CD4-positive, alpha-beta T cell (primary cell): ENCODE results near the gene SIDT2. TPM values are rescaled to one million over a fixed set of nuclear protein-coding genes. Genes with fewer than 3 reads are reported as not detected.
"Not testable (repeated sequence)": the region's sequence is repeated elsewhere in the genome, so short reads cannot be mapped to it uniquely, and the experiment has no call there.

Experiments
- ATAC-seq: fragments of 200-7000 bp; cut with Tn5 transposase; one replicate; pipeline ENCODE4 v1.10.0; 2022; ENCODE audit warnings: mild to moderate bottlenecking; ENCODE audit not compliant: poor library complexity
- CTCF ChIA-PET: fragments of 350-600 bp; sonication (Branson Sonifier 250); formaldehyde crosslinking; loops from one replicate; lab custom pipeline; 2021; ENCODE audit warnings: antibody characterized with exemption, inconsistent platforms; lab: Charles Lee
- POLR2A ChIA-PET: fragments of 350-600 bp; sonication (Branson Sonifier 250); formaldehyde crosslinking; loops from one replicate; lab custom pipeline; 2021; ENCODE audit warnings: antibody characterized with exemption, inconsistent platforms; lab: Charles Lee
- DNase-seq, 14 experiments: peaks; one replicate each; pipeline ENCODE4 v3.0.0-alpha.2; 2013 to 2020; ENCODE audit warnings: mixed read lengths in 2 of 14
- H3K27ac ChIP-seq, 2 donors: one replicate each; pipeline versions ENCODE4 v1.5.1 to v1.7.0; 2013; ENCODE audit warnings: low read length in 2 of 2, low read depth in 1 of 2, mild to moderate bottlenecking in 1 of 2
- H3K27me3 ChIP-seq, 2 experiments: 1 replicate in 1 of 2; 2 replicates in 1 of 2; pipeline versions ENCODE4 v1.6.1 to v1.7.0; 2013; ENCODE audit warnings: low read length in 2 of 2, control low read depth in 1 of 2, mild to moderate bottlenecking in 1 of 2, moderate library complexity in 1 of 2; ENCODE audit not compliant: insufficient read depth in 2 of 2, control insufficient read depth in 1 of 2
- H3K36me3 ChIP-seq: one replicate; pipeline ENCODE4 v1.6.1; 2013; ENCODE audit warnings: low read length, control low read depth; ENCODE audit not compliant: insufficient read depth
- H3K4me1 ChIP-seq: one replicate; pipeline ENCODE4 v1.6.1; 2013; ENCODE audit warnings: low read length, control low read depth; ENCODE audit not compliant: insufficient read depth
- H3K4me3 ChIP-seq: one replicate; pipeline ENCODE4 v1.5.1; 2013; ENCODE audit warnings: mild to moderate bottlenecking, low read length, moderate library complexity
- H3K9me3 ChIP-seq, 2 experiments: 1 replicate in 1 of 2; 2 replicates in 1 of 2; pipeline versions ENCODE4 v1.6.1 to v1.7.0; 2013; ENCODE audit warnings: low read length in 2 of 2, mild to moderate bottlenecking in 2 of 2, control low read depth in 1 of 2, moderate library complexity in 1 of 2; ENCODE audit not compliant: control insufficient read depth in 1 of 2, insufficient read depth in 1 of 2
- H3K27ac Mint-ChIP-seq: one replicate; pipeline ENCODE4 v1.8.0; 2020; ENCODE audit warnings: mixed read lengths
- H3K27me3 Mint-ChIP-seq: one replicate; pipeline ENCODE4 v1.8.0; 2021; ENCODE audit warnings: mixed read lengths
- H3K36me3 Mint-ChIP-seq: one replicate; pipeline ENCODE4 v1.8.0; 2021; ENCODE audit warnings: low read depth, mixed read lengths
- H3K4me1 Mint-ChIP-seq: one replicate; pipeline ENCODE4 v1.8.0; 2021; ENCODE audit warnings: low read depth, mixed read lengths
- H3K4me3 Mint-ChIP-seq: one replicate; pipeline ENCODE4 v1.8.0; 2020; ENCODE audit warnings: mild to moderate bottlenecking, mixed read lengths
- H3K9me3 Mint-ChIP-seq: one replicate; pipeline ENCODE4 v1.8.0; 2020; ENCODE audit warnings: mixed read lengths
- CTCF ChIP-seq: fragments of 200-600 bp; IDR thresholded peaks from one replicate; pipeline ENCODE4 v1.8.0; 2022; ENCODE audit warnings: antibody characterized with exemption, mild to moderate bottlenecking
- intact Hi-C, 2 experiments: fragments of 100-400 bp; cut with DNase I in 1 of 2; cut with micrococcal nuclease in 1 of 2; formaldehyde crosslinking; loops; one replicate each; pipeline versions ENCODE4 v1.15.1 to v1.9.0; 2023 to 2025; cut with DNase I, micrococcal nuclease
- total RNA-seq, 174 experiments: library from RNA in 2 of 174; stranded (reverse) in 2 of 174; gene quantifications; one replicate each; pipeline ENCODE4 v1.2.3 and lab custom pipeline; 2021 to 2026

Gene SIDT2
- total RNA-seq, 2 experiments from 2014 or later: 197 to 200 TPM

- H3K9me3 ChIP-seq, intact Hi-C loops, H3K4me1 Mint-ChIP-seq, CTCF ChIA-PET, H3K4me1 ChIP-seq, ATAC-seq, H3K4me3 Mint-ChIP-seq, H3K27me3 Mint-ChIP-seq, H3K9me3 Mint-ChIP-seq, H3K27ac Mint-ChIP-seq, H3K27me3 ChIP-seq, DNase-seq, H3K4me3 ChIP-seq, POLR2A ChIA-PET, H3K27ac ChIP-seq: not testable (repeated sequence)
- H3K36me3 ChIP-seq: peaks cover 50% of the 10 kb centered on the region
- H3K36me3 Mint-ChIP-seq: peaks cover 64% of the 10 kb centered on the region
Measured at GRCh38 chr11:117208710-117209109, 30.2 kb downstream of the SIDT2 start.

- CTCF ChIA-PET, H3K4me3 Mint-ChIP-seq, H3K9me3 Mint-ChIP-seq, H3K4me1 ChIP-seq, ATAC-seq, H3K4me3 ChIP-seq, H3K27ac ChIP-seq, H3K9me3 ChIP-seq, DNase-seq, POLR2A ChIA-PET, intact Hi-C loops, H3K27me3 ChIP-seq, H3K27me3 Mint-ChIP-seq: not testable (repeated sequence)
- Mint-ChIP-seq H3K27ac (peak overlapping the region; percentile 51), H3K36me3 (peaks cover 65% of the 10 kb centered on the region), H3K4me1 (peaks cover 12% of the 10 kb centered on the region)
- peaks cover 51% of the 10 kb centered on the region for H3K36me3 ChIP-seq
Measured at GRCh38 chr11:117209351-117210125, 31.0 kb downstream of the SIDT2 start.

GRCh38 chr11:117210620-117211019, 32.1 kb downstream of the SIDT2 start:
- H3K4me1 Mint-ChIP-seq: peaks cover 15% of the 10 kb centered on the region
- H3K27ac ChIP-seq: no peak overlapping the region
- H3K36me3 ChIP-seq: peaks cover 47% of the 10 kb centered on the region
- CTCF ChIA-PET: no interaction called here
- ATAC-seq (no peak), DNase-seq (no peak)
- no peak overlapping the region for H3K4me3 Mint-ChIP-seq
- no peaks in the 10 kb centered on the region for H3K9me3 Mint-ChIP-seq
- H3K27ac Mint-ChIP-seq: peak overlapping the region; percentile 51
- H3K4me1 ChIP-seq: no peaks in the 10 kb centered on the region
- no peak overlapping the region for H3K4me3 ChIP-seq
- no peak for TF ChIP-seq CTCF
- POLR2A ChIA-PET: interaction anchor here (1.1 kb wide), 1 partner anchor 12 kb away, joined by 3 read pairs; no protein-coding TSS in a partner anchor
- no peaks in the 10 kb centered on the region for H3K9me3 ChIP-seq
- no peaks in the 10 kb centered on the region for H3K27me3 ChIP-seq
- H3K27me3 Mint-ChIP-seq: no peaks in the 10 kb centered on the region
- peaks cover 61% of the 10 kb centered on the region for H3K36me3 Mint-ChIP-seq
- intact Hi-C loops: no loop called here

GRCh38 chr11:117212697-117213355, 34.3 kb downstream of the SIDT2 start:
- Mint-ChIP-seq H3K27ac (no peak overlapping the region), H3K36me3 (peaks cover 81% of the 10 kb centered on the region), H3K4me3 (no peak overlapping the region), H3K27me3 (no peaks in the 10 kb centered on the region), H3K4me1 (peaks cover 15% of the 10 kb centered on the region), H3K9me3 (no peaks in the 10 kb centered on the region)
- no peaks in the 10 kb centered on the region for H3K27me3 ChIP-seq
- no peak overlapping the region for H3K4me3 ChIP-seq
- ChIA-PET POLR2A (interaction anchor here (0.9 kb wide), 1 partner anchor 13 kb away, joined by 3 read pairs; no protein-coding TSS in a partner anchor), CTCF (interaction anchor here (0.7 to 1.5 kb wide), 2 partner anchors 150 to 333 kb away, joined by 4 read pairs; no protein-coding TSS in a partner anchor)
- H3K36me3 ChIP-seq: peaks cover 63% of the 10 kb centered on the region
- DNase-seq (no peak), ATAC-seq (no peak)
- no peak overlapping the region for H3K27ac ChIP-seq
- intact Hi-C loops: no loop called here
- TF ChIP-seq CTCF: no peak
- H3K4me1 ChIP-seq: no peaks in the 10 kb centered on the region
- H3K9me3 ChIP-seq: no peaks in the 10 kb centered on the region
